ENCODE results near the gene ITGAX.
"Not testable (repeated sequence)": the region's sequence is repeated elsewhere in the genome, so short reads cannot be mapped to it uniquely, and the experiment has no call there.

The ITGAX gene

GRCh38 chr16:31354394-31355291 lies at the start of gene ITGAX:
TSS of gene ITGAX (plus strand) at chr16:31355176. CDS start at chr16:31355255, 79 bp downstream.
- Histone ChIP-seq H3K9ac (ENCODE audit: low read length in 5 of 5) (peak within 1 kb of the TSS in 1 of 5 donors; percentile 64), H3K9me3 (ENCODE audit: control insufficient read depth in 5 of 5, low read length in 5 of 5) (no peaks in the 10 kb centered on the region), H3K27ac (ENCODE audit: low read depth, low read length) (no peak within 1 kb of the TSS), H3K4me1 (ENCODE audit: control insufficient read depth in 5 of 5, insufficient read depth in 5 of 5, low read length in 5 of 5) (peaks cover 0 to 27% (median 0%) of the 10 kb centered on the region in 5 donors), H3K36me3 (ENCODE audit: control insufficient read depth in 5 of 5, insufficient read depth in 5 of 5, low read length in 5 of 5) (no peaks in the 10 kb centered on the region), H3K4me3 (ENCODE audit: low read depth in 1 of 5, low read length in 5 of 5) (peak within 1 kb of the TSS in 3 of 5 donors; percentile 39 to 50 (median 43)), H3K27me3 (ENCODE audit: control insufficient read depth in 5 of 5, insufficient read depth in 4 of 5, low read length in 5 of 5) (peaks cover 0 to 8% (median 3%) of the 10 kb centered on the region in 5 donors)

- H3K36me3 ChIP-seq (ENCODE audit: control insufficient read depth in 5 of 5, insufficient read depth in 5 of 5, low read length in 5 of 5) = no peaks in the 10 kb centered on the region
- H3K4me3 ChIP-seq (ENCODE audit: low read depth in 1 of 5, low read length in 5 of 5) = no peak overlapping the region
- no peaks in the 10 kb centered on the region for H3K9me3 ChIP-seq (ENCODE audit: control insufficient read depth in 5 of 5, low read length in 5 of 5)
- H3K27ac ChIP-seq (ENCODE audit: low read depth, low read length) = no peak overlapping the region
- H3K9ac ChIP-seq (ENCODE audit: low read length in 5 of 5) = no peak overlapping the region
- no peaks in the 10 kb centered on the region for H3K4me1 ChIP-seq (ENCODE audit: control insufficient read depth in 5 of 5, insufficient read depth in 5 of 5, low read length in 5 of 5)
- no peaks in the 10 kb centered on the region for H3K27me3 ChIP-seq (ENCODE audit: control insufficient read depth in 5 of 5, insufficient read depth in 4 of 5, low read length in 5 of 5)
Observed at GRCh38 chr16:31305219-31305618, 49.8 kb upstream of the ITGAX start.

- H3K4me1 ChIP-seq (ENCODE audit: control insufficient read depth in 5 of 5, insufficient read depth in 5 of 5, low read length in 5 of 5); H3K9me3 ChIP-seq (ENCODE audit: control insufficient read depth in 5 of 5, low read length in 5 of 5); H3K36me3 ChIP-seq (ENCODE audit: control insufficient read depth in 5 of 5, insufficient read depth in 5 of 5, low read length in 5 of 5); H3K4me3 ChIP-seq (ENCODE audit: low read depth in 1 of 5, low read length in 5 of 5); H3K27ac ChIP-seq (ENCODE audit: low read depth, low read length); H3K9ac ChIP-seq (ENCODE audit: low read length in 5 of 5); H3K27me3 ChIP-seq (ENCODE audit: control insufficient read depth in 5 of 5, insufficient read depth in 4 of 5, low read length in 5 of 5): not testable (repeated sequence)
Observed at GRCh38 chr16:31308381-31308780, 46.6 kb upstream of the ITGAX start.

GRCh38 chr16:31322500-31322899 lies 32.5 kb upstream of the ITGAX start:
- H3K27me3 ChIP-seq (ENCODE audit: control insufficient read depth in 5 of 5, insufficient read depth in 4 of 5, low read length in 5 of 5) = peaks cover 0 to 4% (median 0%) of the 10 kb centered on the region in 5 donors
- no peak overlapping the region for H3K4me3 ChIP-seq (ENCODE audit: low read depth in 1 of 5, low read length in 5 of 5)
- H3K4me1 ChIP-seq (ENCODE audit: control insufficient read depth in 5 of 5, insufficient read depth in 5 of 5, low read length in 5 of 5) = no peaks in the 10 kb centered on the region
- peaks cover 0 to 20% (median 0%) of the 10 kb centered on the region in 5 donors for H3K36me3 ChIP-seq (ENCODE audit: control insufficient read depth in 5 of 5, insufficient read depth in 5 of 5, low read length in 5 of 5)
- no peak overlapping the region for H3K9ac ChIP-seq (ENCODE audit: low read length in 5 of 5)
- H3K9me3 ChIP-seq (ENCODE audit: control insufficient read depth in 5 of 5, low read length in 5 of 5) = peaks cover 1 to 36% (median 23%) of the 10 kb centered on the region in 5 donors
- no peak overlapping the region for H3K27ac ChIP-seq (ENCODE audit: low read depth, low read length)

- Histone ChIP-seq H3K9ac (ENCODE audit: low read length in 5 of 5) (no peak overlapping the region), H3K4me3 (ENCODE audit: low read depth in 1 of 5, low read length in 5 of 5) (no peak overlapping the region), H3K4me1 (ENCODE audit: control insufficient read depth in 5 of 5, insufficient read depth in 5 of 5, low read length in 5 of 5) (no peaks in the 10 kb centered on the region), H3K36me3 (ENCODE audit: control insufficient read depth in 5 of 5, insufficient read depth in 5 of 5, low read length in 5 of 5) (peaks cover 0 to 20% (median 0%) of the 10 kb centered on the region in 5 donors), H3K9me3 (ENCODE audit: control insufficient read depth in 5 of 5, low read length in 5 of 5) (peaks cover 0 to 28% (median 21%) of the 10 kb centered on the region in 5 donors), H3K27ac (ENCODE audit: low read depth, low read length) (no peak overlapping the region), H3K27me3 (ENCODE audit: control insufficient read depth in 5 of 5, insufficient read depth in 4 of 5, low read length in 5 of 5) (peaks cover under 1 to 12% (median 8%) of the 10 kb centered on the region in 5 donors)
Observed at GRCh38 chr16:31323959-31324629, 30.9 kb upstream of the ITGAX start.

GRCh38 chr16:31325171-31325570 lies 29.8 kb upstream of the ITGAX start:
- Histone ChIP-seq H3K9ac (ENCODE audit: low read length in 5 of 5) (no peak overlapping the region), H3K4me3 (ENCODE audit: low read depth in 1 of 5, low read length in 5 of 5) (no peak overlapping the region), H3K27me3 (ENCODE audit: control insufficient read depth in 5 of 5, insufficient read depth in 4 of 5, low read length in 5 of 5) (peaks cover 3 to 19% (median 18%) of the 10 kb centered on the region in 5 donors), H3K9me3 (ENCODE audit: control insufficient read depth in 5 of 5, low read length in 5 of 5) (peaks cover 0 to 28% (median 21%) of the 10 kb centered on the region in 5 donors), H3K36me3 (ENCODE audit: control insufficient read depth in 5 of 5, insufficient read depth in 5 of 5, low read length in 5 of 5) (peaks cover 0 to 24% (median 0%) of the 10 kb centered on the region in 5 donors), H3K4me1 (ENCODE audit: control insufficient read depth in 5 of 5, insufficient read depth in 5 of 5, low read length in 5 of 5) (no peaks in the 10 kb centered on the region), H3K27ac (ENCODE audit: low read depth, low read length) (no peak overlapping the region)

GRCh38 chr16:31327646-31328225 lies 27.2 kb upstream of the ITGAX start:
- H3K4me1 ChIP-seq (ENCODE audit: control insufficient read depth in 5 of 5, insufficient read depth in 5 of 5, low read length in 5 of 5) = peaks cover 0 to 2% (median 0%) of the 10 kb centered on the region in 5 donors
- H3K4me3 ChIP-seq (ENCODE audit: low read depth in 1 of 5, low read length in 5 of 5) = no peak overlapping the region
- peaks cover 0 to 14% (median 0%) of the 10 kb centered on the region in 5 donors for H3K36me3 ChIP-seq (ENCODE audit: control insufficient read depth in 5 of 5, insufficient read depth in 5 of 5, low read length in 5 of 5)
- peaks cover 6 to 35% (median 32%) of the 10 kb centered on the region in 5 donors for H3K27me3 ChIP-seq (ENCODE audit: control insufficient read depth in 5 of 5, insufficient read depth in 4 of 5, low read length in 5 of 5)
- H3K9ac ChIP-seq (ENCODE audit: low read length in 5 of 5) = no peak overlapping the region
- H3K9me3 ChIP-seq (ENCODE audit: control insufficient read depth in 5 of 5, low read length in 5 of 5) = peaks cover 2 to 17% (median 10%) of the 10 kb centered on the region in 5 donors
- H3K27ac ChIP-seq (ENCODE audit: low read depth, low read length) = no peak overlapping the region

GRCh38 chr16:31328322-31329052 lies 26.5 kb upstream of the ITGAX start:
- H3K27me3 ChIP-seq (ENCODE audit: control insufficient read depth in 5 of 5, insufficient read depth in 4 of 5, low read length in 5 of 5) = peaks cover 6 to 35% (median 32%) of the 10 kb centered on the region in 5 donors
- peaks cover 2 to 12% (median 6%) of the 10 kb centered on the region in 5 donors for H3K9me3 ChIP-seq (ENCODE audit: control insufficient read depth in 5 of 5, low read length in 5 of 5)
- no peak overlapping the region for H3K9ac ChIP-seq (ENCODE audit: low read length in 5 of 5)
- no peak overlapping the region for H3K27ac ChIP-seq (ENCODE audit: low read depth, low read length)
- H3K36me3 ChIP-seq (ENCODE audit: control insufficient read depth in 5 of 5, insufficient read depth in 5 of 5, low read length in 5 of 5) = peaks cover 0 to 14% (median 0%) of the 10 kb centered on the region in 5 donors
- peaks cover 0 to 2% (median 0%) of the 10 kb centered on the region in 5 donors for H3K4me1 ChIP-seq (ENCODE audit: control insufficient read depth in 5 of 5, insufficient read depth in 5 of 5, low read length in 5 of 5)
- H3K4me3 ChIP-seq (ENCODE audit: low read depth in 1 of 5, low read length in 5 of 5) = no peak overlapping the region
